Vagina (tissue), 2 donors: ENCODE data around the gene PLCB1. TPM values are rescaled to one million over a fixed set of nuclear protein-coding genes. Genes with fewer than 3 reads are reported as not detected.

ENCODE experiments used
- DNase-seq, 2 donors: peaks; one replicate each; pipeline ENCODE4 v3.0.0-alpha.2; 2017; ENCODE audit errors: extremely low spot score in 2 of 2
- H3K27ac ChIP-seq: fragments of 200-600 bp; sonication (generic); one replicate; pipeline ENCODE4 v1.5.1; 2019
- H3K27me3 ChIP-seq: fragments of 200-600 bp; sonication (generic); one replicate; pipeline ENCODE4 v1.5.1; 2019
- H3K36me3 ChIP-seq, 2 donors: fragments of 200-600 bp; sonication (generic); one replicate each; pipeline ENCODE4 v1.5.1; 2017 to 2019
- H3K4me1 ChIP-seq: fragments of 200-600 bp; sonication (generic); one replicate; pipeline ENCODE4 v1.5.1; 2019
- H3K4me3 ChIP-seq, 2 donors: fragments of 200-600 bp; sonication (generic); 1 replicate in 1 of 2; 2 replicates in 1 of 2; pipeline ENCODE4 v1.5.1; 2016 to 2019
- H3K9me3 ChIP-seq: fragments of 200-600 bp; sonication (generic); one replicate; pipeline ENCODE4 v1.5.1; 2019
- CTCF ChIP-seq, 3 experiments: fragments of 450-650 bp in 2 of 3; fragments of 200-600 bp in 1 of 3; sonication (generic) in 1 of 3; IDR thresholded peaks; one replicate each; pipeline ENCODE4 v1.5.1; 2017 to 2019; ENCODE audit warnings: antibody characterized with exemption in 3 of 3, mild to moderate bottlenecking in 2 of 3, moderate library complexity in 2 of 3
- POLR2A ChIP-seq, 2 donors: fragments of 450-650 bp; IDR thresholded peaks; one replicate each; pipeline ENCODE4 v1.6.1; 2017; ENCODE audit warnings: antibody characterized with exemption in 2 of 2, mild to moderate bottlenecking in 2 of 2, moderate library complexity in 2 of 2
- POLR2AphosphoS5 ChIP-seq, 2 donors: sonication (generic); formaldehyde crosslinking; IDR thresholded peaks; one replicate each; pipeline ENCODE4 v1.9.0; 2017; ENCODE audit warnings: antibody characterized with exemption in 2 of 2, mild to moderate bottlenecking in 2 of 2, low read depth in 1 of 2; ENCODE audit not compliant: insufficient read depth in 1 of 2
- intact Hi-C: fragments of 100-400 bp; cut with DNase I; formaldehyde crosslinking; loops from one replicate; pipeline ENCODE4 v1.15.1; 2023
- total RNA-seq: library from RNA; depleted of rRNA; stranded (reverse); fragments of >200 nt; gene quantifications from one replicate; pipeline ENCODE4 v1.2.3, GENCODE V29; 2016

PLCB1 gene
- total RNA-seq, 1 donor from 2014 or later: 32.4 TPM

GRCh38 chr20:8361779-8362178 is 229.7 kb downstream of the PLCB1 start:
- intact Hi-C loops: no loop called here
- H3K27me3 ChIP-seq: no peaks in the 10 kb centered on the region
- TF ChIP-seq POLR2AphosphoS5 (IDR thresholded peaks at IDR 0.05; ENCODE audit: insufficient read depth in 1 of 2, low read depth in 1 of 2) (no peak), POLR2A (IDR thresholded peaks at IDR 0.05) (no peak), CTCF (IDR thresholded peaks at IDR 0.05) (no peak)
- no peaks in the 10 kb centered on the region for H3K9me3 ChIP-seq
- H3K36me3 ChIP-seq: no peaks in the 10 kb centered on the region
- H3K27ac ChIP-seq: no peak overlapping the region
- no peaks in the 10 kb centered on the region for H3K4me1 ChIP-seq
- no peak for DNase-seq
- no peak overlapping the region for H3K4me3 ChIP-seq

- no peaks in the 10 kb centered on the region for H3K4me1 ChIP-seq
- no peak overlapping the region for H3K4me3 ChIP-seq
- no peaks in the 10 kb centered on the region for H3K27me3 ChIP-seq
- no peak for DNase-seq
- TF ChIP-seq POLR2AphosphoS5 (IDR thresholded peaks at IDR 0.05; ENCODE audit: insufficient read depth in 1 of 2, low read depth in 1 of 2): no peak
- TF ChIP-seq CTCF (IDR thresholded peaks at IDR 0.05): no peak
- TF ChIP-seq POLR2A (IDR thresholded peaks at IDR 0.05): no peak
- no peaks in the 10 kb centered on the region for H3K9me3 ChIP-seq
- no peaks in the 10 kb centered on the region for H3K36me3 ChIP-seq
- H3K27ac ChIP-seq: no peak overlapping the region
- intact Hi-C loops: no loop called here
Observed at GRCh38 chr20:8362457-8362856, 230.4 kb downstream of the PLCB1 start.

- Histone ChIP-seq H3K4me1 (no peaks in the 10 kb centered on the region), H3K4me3 (no peak overlapping the region), H3K36me3 (no peaks in the 10 kb centered on the region), H3K9me3 (no peaks in the 10 kb centered on the region), H3K27me3 (no peaks in the 10 kb centered on the region), H3K27ac (no peak overlapping the region)
- intact Hi-C loops: no loop called here
- no peak for TF ChIP-seq POLR2A (IDR thresholded peaks at IDR 0.05)
- no peak for TF ChIP-seq CTCF (IDR thresholded peaks at IDR 0.05)
- no peak for TF ChIP-seq POLR2AphosphoS5 (IDR thresholded peaks at IDR 0.05; ENCODE audit: insufficient read depth in 1 of 2, low read depth in 1 of 2)
- no peak for DNase-seq
Observed at GRCh38 chr20:8363970-8364733, 232.1 kb downstream of the PLCB1 start.

GRCh38 chr20:8364734-8365078 is 232.6 kb downstream of the PLCB1 start:
- TF ChIP-seq POLR2A (IDR thresholded peaks at IDR 0.05): no peak
- no peak for TF ChIP-seq CTCF (IDR thresholded peaks at IDR 0.05)
- no peak for TF ChIP-seq POLR2AphosphoS5 (IDR thresholded peaks at IDR 0.05; ENCODE audit: insufficient read depth in 1 of 2, low read depth in 1 of 2)
- intact Hi-C loops: no loop called here
- Histone ChIP-seq H3K9me3 (no peaks in the 10 kb centered on the region), H3K4me3 (no peak overlapping the region), H3K36me3 (no peaks in the 10 kb centered on the region), H3K27me3 (no peaks in the 10 kb centered on the region), H3K4me1 (no peaks in the 10 kb centered on the region), H3K27ac (no peak overlapping the region)
- no peak for DNase-seq

GRCh38 chr20:8365634-8366033 is 233.6 kb downstream of the PLCB1 start:
- Histone ChIP-seq H3K27me3 (no peaks in the 10 kb centered on the region), H3K4me1 (no peaks in the 10 kb centered on the region), H3K36me3 (no peaks in the 10 kb centered on the region), H3K27ac (no peak overlapping the region), H3K4me3 (no peak overlapping the region), H3K9me3 (no peaks in the 10 kb centered on the region)
- DNase-seq: no peak
- TF ChIP-seq POLR2A (IDR thresholded peaks at IDR 0.05): no peak
- TF ChIP-seq POLR2AphosphoS5 (IDR thresholded peaks at IDR 0.05; ENCODE audit: insufficient read depth in 1 of 2, low read depth in 1 of 2): no peak
- TF ChIP-seq CTCF (IDR thresholded peaks at IDR 0.05): no peak
- intact Hi-C loops: no loop called here
